PFSK-1 (cell line): ENCODE measurements around the gene DSTYK.

Experiments used
- FOXP2 ChIP-seq: optimal IDR thresholded peaks from 2 replicates; pipeline ENCODE3; 2011; ENCODE audit warnings: borderline replicate concordance, control low read depth, inconsistent platforms; ENCODE audit not compliant: insufficient read depth; ENCODE audit errors: extremely low read length, extremely low read depth
- POLR2AphosphoS5 ChIP-seq: IDR thresholded peaks from 2 replicates; pipeline ENCODE4 v1.6.1; 2012; ENCODE audit warnings: low read depth, mild to moderate bottlenecking, control low read depth, low read length, moderate library complexity
- REST ChIP-seq, 2 experiments: IDR thresholded peaks; 2 replicates each; pipeline versions ENCODE4 v1.6.1 to v1.8.0; 2011 to 2012; ENCODE audit warnings: low read depth in 2 of 2, low read length in 2 of 2, control low read depth in 1 of 2, inconsistent platforms in 1 of 2, mild to moderate bottlenecking in 1 of 2, moderate library complexity in 1 of 2; ENCODE audit not compliant: insufficient read depth in 1 of 2
- SIN3A ChIP-seq: IDR thresholded peaks from 2 replicates; pipeline ENCODE4 v1.6.1; 2012; ENCODE audit warnings: mild to moderate bottlenecking, low read length, moderate library complexity, borderline replicate concordance; ENCODE audit not compliant: insufficient read depth
- TAF1 ChIP-seq: IDR thresholded peaks from 2 replicates; pipeline ENCODE4 v1.6.1; 2012; ENCODE audit warnings: low read length, control low read depth, borderline replicate concordance; ENCODE audit not compliant: insufficient read depth

The DSTYK gene

GRCh38 chr1:205210756-205211168 lies 740 bp downstream of the DSTYK start:
- TF ChIP-seq SIN3A (no peak), POLR2AphosphoS5 (no peak), TAF1 (no peak)

- TF ChIP-seq FOXP2 (no peak), POLR2AphosphoS5 (no peak), SIN3A (no peak), TAF1 (no peak), REST (IDR thresholded peaks at IDR 0.05; ENCODE audit: insufficient read depth in 1 of 2, low read depth in 2 of 2, low read length in 2 of 2) (no peak)
Observed at GRCh38 chr1:205208811-205209210, 2.7 kb downstream of the DSTYK start.

- TF ChIP-seq FOXP2 (no peak), SIN3A (no peak), TAF1 (no peak), REST (IDR thresholded peaks at IDR 0.05; ENCODE audit: insufficient read depth in 1 of 2, low read depth in 2 of 2, low read length in 2 of 2) (no peak), POLR2AphosphoS5 (no peak)
Observed at GRCh38 chr1:205205055-205205454, 6.4 kb downstream of the DSTYK start.

- TF ChIP-seq REST (IDR thresholded peaks at IDR 0.05; ENCODE audit: insufficient read depth in 1 of 2, low read depth in 2 of 2, low read length in 2 of 2) (no peak), FOXP2 (no peak), SIN3A (no peak), TAF1 (no peak), POLR2AphosphoS5 (no peak)
Observed at GRCh38 chr1:205204552-205204951, 7.0 kb downstream of the DSTYK start.

GRCh38 chr1:205199931-205200299 lies 11.6 kb downstream of the DSTYK start:
- TF ChIP-seq REST (IDR thresholded peaks at IDR 0.05; ENCODE audit: insufficient read depth in 1 of 2, low read depth in 2 of 2, low read length in 2 of 2) (no peak), POLR2AphosphoS5 (no peak), TAF1 (no peak), SIN3A (no peak), FOXP2 (no peak)
